ENCODE measurements around the gene IRF7.

Gene IRF7

DNA sequence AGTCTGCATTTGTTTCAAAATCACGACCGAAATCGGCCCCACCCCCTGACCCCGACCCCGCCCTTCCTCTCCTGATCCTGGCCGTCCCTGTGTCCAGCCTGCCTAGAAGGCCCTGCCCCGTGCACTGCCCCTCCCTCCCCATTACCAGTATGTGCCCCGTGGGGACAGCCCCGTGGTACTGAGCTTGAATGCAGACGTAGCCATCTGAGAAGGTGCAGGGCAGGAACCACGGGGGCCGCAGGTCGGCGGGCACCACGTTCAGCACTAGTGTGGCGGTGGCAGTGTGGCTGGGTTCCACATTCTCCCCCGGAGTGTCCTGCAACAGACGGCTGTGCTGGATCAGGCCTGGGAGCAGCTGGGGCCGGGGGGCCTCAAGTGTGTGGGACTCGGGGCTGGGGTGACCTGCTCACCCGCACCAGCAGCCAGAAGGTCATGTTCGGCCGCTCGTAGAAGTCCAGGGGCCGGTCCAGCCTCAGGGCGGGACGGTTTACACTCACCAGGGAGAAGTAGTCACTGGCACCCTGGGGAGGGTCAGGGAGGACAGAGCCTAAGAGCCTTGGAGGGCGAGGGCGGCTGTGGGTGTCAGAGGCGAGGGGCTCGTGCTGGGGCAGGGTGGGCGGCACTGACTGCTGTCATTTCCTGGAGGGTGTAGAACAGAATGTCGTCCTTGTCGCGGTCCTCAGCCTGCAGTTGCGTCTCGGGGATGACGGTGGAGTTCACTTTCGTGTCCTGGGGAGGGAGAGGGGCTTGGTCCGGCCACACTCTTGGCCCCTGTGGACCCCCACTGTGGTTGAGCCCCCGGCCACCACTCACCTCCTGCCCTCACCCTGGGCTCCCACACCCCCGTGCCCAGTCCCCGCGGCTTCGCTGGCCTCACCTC lies 5.4 kb upstream of the IRF7 start:
- no peak for DNase-seq (ENCODE audit: low read depth in 2 of 2)

DNA sequence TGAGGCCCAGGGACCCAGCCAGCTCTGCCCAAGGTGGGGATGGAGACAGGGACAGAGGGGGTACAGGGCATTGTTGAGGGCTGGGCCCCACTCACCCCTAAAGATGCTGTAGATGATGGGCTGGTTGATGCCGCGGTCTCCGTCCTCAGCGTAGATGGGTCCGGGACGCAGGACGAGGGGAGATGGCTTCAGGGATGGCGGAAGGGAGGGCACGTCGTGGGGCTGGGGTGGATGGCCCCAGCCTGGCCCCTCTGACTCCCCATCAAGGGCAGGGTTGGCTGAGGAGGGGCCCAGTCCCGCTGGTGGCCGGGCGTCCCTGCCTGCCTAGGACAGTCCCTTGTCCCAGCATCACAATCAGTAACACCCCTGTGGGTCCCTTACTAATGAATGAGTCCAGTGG lies 4.5 kb upstream of the IRF7 start:
- no peak for DNase-seq (ENCODE audit: low read depth in 2 of 2)

DNA sequence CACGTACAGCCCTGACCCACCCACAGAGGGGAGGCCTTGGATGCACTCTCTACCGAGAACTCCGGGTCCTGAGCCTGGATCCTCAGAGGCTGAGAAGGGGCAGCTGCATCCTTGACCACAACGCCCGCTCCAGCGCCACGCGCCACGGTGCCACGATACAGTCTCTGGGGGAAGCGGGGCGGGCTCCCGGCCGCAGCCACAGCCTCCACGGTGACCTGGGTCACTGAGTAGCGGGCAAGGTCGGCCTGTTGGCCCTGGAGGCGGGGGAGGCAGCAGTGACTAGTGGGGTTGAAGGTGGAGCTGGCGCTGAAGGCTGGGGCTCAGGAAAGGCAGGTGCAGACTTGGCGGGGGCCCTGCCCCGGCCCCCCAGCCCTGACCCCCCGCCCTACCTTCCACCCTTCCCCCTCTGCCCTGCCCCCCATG lies 3.9 kb upstream of the IRF7 start:
- DNase-seq (ENCODE audit: low read depth in 2 of 2): no peak

DNA sequence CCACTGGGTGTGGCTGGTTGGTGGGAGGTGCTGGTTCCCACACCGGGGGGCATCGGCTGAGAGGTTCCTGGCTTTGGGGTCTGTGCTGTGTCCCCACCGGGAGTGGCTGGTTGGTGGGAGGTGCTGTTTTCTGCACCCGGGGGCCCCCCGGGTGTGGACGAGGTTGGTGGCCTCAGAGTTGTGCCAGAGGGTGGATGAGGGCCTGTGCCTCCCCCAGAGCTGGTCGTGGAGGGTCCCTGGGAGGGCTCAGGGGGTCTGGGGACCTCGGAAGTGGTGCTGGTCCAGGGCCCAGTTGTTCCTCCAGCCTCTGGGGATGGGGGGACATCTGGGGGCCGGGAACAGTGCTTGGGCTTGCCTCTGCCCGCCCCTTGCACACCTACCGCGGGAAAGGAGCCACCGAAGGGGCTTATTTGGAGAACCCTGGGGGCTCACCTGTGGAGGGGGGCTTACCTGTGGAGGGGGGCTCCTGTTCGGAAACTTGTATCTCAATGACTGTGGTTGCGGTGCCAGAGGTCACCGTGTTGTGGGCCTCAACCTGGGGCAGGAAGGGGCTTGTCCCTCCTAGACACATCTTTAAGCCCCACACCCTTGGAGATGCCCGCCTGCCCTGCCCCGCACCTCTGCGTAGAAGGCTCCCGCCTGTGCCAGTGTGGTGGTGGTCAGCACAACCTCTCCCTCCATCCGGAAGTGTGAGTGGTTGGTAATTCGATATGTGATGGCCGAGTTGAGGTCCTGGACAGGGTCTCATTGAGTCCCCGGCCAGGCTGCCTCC lies 3.3 kb upstream of the IRF7 start:
- DNase-seq (ENCODE audit: low read depth in 2 of 2): no peak

DNA sequence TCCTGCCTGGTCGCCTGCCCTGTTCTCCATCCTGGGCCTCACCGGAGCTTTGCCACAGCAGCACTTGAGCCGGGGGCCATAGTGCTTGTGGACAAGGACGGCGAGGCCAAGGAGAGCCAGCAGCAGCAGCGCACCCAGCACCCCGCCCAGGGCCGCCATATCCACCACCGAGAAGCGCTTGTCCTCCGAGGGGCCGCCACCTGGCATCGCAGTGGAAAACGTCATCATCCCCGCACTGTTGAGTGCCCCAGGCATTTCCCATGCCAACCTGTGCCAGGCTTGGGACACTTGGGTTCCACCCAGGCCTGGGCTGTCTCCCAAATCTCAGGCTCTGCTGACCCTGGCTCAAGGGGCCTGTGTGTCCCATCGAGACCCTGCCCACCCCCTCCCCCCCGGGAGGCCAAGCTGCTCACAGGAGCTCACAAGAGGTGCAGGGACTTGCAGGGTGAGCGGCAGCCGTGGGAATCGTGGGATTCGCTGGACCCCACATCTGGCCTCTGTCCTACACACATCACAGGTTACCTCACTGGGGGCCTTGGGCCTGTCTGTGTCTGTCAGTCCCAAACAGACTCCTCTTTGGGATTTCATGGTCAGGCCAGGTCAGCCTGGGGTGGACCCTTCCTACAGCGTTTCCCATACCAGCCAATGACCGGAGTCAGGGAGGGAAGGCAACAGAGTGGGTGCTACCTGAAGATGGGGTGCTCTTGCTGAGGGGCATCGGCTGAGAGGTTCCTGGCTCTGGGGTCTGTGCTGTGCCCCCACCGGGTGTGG lies 2.3 kb upstream of the IRF7 start:
- no peak for DNase-seq (ENCODE audit: low read depth in 2 of 2)

DNA sequence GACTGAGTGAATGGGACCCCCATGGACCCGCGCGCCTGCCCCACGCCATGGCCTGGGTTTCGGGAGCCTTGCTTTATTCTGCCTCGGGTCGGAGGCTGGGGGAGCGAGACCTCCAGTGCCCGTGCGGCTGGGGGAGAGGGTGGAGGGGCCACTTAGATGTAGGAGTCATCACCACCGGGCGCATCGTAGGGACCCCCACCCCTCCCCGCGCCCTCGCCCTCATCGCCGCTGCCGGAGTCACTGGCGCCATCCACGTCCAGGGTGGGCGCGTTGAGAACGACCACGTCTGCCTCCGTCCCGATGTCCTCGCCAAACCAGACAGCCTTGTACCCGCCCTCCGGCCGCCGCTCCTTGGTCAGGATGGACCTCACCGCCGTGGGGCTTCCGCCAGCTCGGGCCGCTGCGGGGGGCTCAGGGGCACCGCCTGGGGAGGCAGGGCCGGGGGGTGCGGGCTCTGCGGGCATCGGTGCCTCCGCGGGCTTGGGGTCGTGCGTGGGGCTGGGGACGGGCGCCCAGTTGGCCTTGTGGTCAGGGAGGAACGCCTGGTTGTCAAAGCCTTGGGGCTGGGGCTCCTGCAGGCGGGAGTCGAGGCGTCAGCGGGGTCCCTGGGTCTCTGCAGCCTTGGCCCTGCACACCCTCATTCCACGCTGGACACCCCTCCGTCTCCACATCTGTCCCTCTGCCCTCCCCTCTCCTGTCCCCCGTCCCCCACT lies 1.6 kb upstream of the IRF7 start:
- DNase-seq (ENCODE audit: low read depth in 2 of 2): no peak

DNA sequence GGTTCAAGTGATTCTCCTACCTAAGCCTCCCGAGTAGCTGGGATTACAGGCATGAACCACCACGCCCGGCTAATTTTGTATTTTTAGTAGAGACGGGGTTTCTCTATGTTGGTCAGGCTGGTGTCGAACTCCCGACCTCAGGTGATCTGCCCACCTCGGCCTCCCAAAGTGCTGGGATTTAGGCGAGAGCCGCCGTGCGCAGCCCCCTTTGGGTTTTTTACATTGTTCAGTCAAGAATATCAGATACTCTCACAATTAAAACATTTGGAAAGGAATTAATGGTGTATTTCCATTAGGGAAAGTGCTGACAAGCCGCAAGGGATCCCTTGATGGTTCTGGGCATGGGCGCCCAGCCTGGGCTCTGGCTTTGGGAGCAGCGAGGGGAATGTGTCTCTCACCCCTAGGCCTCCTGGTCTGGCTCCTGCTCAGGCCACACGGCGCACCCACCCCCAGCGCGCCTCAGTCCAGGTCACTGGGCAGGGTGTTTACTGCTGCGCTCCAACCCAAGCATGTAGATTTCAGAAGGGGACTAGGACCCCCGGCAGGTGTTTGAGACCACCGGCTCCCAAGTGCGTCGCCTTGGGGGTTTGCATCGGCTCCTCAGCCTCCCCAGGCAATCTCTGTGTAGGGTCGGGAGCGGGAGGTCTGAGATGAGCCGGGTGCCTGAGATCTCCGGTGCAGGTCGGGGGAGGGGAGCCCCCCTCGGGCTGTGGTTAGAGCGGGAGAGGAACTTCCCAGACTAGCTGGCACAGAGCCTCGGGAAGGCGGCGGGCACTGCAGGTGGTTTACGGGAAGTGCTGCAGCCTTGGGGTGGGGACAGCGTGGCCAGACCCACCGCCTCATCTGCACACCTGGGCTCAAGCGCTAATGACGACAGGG lies 809 bp upstream of the IRF7 start:
- DNase-seq (ENCODE audit: low read depth in 2 of 2): no peak

DNA sequence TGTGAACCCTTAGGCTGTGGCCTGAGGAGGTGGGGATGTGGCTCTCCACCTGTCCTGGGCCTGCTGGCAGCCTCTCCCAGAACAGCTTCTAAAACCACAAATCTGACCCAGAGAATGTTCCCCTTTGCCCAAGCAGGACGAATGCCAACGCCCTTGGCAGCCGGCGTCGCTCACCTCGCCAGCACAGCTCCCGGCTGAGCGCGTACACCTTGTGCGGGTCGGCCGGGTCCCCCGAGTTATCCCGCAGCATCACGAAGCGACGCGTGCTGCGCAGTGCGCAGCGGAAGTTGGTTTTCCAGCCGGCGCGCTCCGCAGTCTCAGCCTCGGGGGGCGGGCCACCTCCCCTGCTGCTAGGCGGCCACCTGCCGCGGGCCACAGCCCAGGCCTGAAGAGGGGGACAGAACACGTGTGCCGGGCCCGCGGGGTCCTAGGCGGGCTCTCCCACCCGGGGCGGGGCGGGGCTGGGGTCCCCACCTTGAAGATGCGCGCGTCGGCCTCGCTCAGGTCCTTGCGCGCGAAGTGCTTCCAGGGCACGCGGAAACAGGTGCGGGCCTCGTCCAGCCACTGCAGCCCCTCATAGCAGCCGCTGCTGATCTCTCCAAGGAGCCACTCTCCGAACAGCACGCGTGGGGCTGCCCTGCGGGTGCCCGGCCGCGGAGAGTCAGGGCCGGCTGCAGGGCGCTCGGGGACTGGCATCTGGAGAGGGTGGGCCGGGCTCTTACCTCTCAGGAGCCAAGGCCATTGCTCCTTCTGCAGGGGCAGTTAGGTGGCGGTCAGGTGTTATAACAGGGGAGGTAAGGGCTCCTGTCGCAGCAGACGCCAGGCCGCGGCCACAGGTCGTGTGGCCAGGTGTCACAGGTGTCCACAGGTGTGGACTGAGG lies 887 bp downstream of the IRF7 start:
- no peak for DNase-seq (ENCODE audit: low read depth in 2 of 2)

DNA sequence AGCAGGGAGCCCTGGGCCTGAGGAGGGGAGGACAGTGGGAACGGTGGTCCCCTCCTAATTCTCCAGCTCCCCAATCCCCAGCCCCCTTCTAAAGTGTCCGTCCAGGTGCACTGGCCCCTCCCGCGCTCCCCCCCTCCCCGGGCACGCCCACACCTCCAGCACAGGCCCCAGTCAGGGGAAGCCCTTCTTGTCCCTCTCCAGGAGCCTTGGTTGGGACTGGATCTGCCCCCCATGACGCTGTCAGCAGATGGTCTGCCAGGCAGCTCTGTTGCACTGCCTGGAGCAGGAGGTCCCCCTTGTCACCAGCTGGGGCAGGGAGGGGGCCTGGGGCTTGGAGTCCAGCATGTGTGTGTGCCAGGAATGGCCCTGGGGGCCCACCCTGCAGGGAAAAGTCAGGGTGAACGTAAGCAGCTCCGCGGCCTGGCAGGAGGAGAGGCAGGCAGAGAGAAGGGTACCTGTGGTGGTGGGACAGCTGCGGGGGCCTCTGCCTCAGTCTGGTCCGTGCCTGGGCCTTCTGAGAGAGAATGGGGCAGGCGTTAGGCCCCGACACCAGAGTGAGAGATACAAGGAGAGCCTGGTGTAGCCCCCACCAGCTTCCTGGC lies 1.6 kb downstream of the IRF7 start:
- no peak for DNase-seq (ENCODE audit: low read depth in 2 of 2)

DNA sequence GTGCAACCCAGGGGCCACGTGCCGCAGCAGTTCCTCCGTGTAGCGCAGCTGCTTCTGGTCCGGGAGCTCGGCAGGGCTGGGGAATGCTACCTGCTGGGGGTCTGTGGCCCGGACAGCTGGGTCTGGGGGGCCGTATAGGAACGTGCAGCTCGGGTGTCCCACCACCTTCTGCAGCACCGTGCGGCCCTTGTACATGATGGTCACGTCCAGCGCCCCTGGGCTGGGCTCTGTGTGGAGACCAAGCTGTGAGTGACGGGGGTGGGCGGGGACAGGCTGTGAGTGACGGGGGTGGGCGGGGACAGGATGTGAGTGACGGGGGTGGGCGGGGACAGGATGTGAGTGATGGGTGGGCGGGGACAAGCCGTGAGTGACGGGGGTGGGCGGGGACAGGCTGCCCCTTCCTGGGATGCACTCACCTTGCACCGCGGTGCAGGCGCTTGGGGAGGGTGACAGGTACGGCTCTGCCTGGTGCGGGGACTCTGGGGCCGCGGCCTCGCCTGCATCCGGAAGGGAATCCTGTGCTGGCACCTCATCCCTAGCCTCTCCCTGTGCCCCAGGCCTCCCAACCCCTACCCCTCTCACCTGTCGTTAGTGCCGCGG lies 2.3 kb downstream of the IRF7 start:
- peak; percentile 62 to 73 for DNase-seq (ENCODE audit: low read depth in 2 of 2)

DNA sequence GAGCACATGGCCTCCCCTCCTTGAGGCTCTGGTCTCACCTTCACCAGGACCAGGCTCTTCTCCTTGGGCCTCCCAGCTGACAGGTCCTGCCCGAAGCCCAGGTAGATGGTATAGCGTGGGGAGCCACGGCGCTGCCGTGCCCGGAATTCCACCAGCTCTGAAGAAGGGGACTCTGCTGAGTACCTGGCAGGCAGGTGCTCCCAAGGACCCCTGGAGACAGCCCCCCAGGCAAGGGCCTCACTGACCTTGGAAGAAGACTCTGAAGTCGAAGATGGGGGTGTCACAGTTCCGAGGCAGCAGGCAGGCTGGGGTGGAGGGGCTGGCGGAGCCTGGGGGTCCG lies 2.8 kb downstream of the IRF7 start:
- no peak for DNase-seq (ENCODE audit: low read depth in 2 of 2)

DNA sequence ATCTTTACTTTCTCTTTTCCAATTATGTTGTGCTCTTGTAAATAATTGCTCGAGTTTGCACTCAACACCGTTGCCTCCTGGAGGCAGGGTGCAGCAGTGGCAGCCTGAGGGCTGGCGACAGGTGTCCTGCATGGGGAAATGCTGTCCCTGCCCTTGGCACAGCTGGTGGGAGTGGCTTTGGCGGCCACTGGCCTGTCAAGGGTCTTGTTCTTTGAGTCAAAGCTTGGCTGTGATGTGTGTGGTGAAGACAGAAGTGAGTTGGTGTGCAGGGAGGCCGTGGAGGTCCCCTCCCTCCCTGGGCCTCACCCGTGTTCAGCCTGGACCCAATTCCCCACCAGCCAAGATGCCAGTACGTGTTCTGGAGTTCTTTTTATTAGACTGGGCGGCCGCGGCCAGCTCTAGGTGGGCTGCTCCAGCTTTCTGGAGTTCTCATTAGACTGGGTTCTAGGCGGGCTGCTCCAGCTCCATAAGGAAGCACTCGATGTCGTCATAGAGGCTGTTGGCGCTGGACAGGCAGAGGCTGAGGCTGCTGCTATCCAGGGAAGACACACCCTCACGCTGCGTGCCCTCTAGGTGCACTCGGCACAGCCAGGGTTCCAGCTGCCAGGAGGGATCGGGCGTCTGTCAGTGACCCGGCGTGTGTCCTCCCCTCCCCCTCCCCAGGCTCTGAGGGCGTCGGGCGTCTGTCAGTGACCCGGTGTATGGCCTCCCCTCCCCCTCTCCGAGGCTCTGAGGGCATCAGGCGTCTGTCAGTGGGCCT lies 3.4 kb downstream of the IRF7 start:
- DNase-seq (ENCODE audit: low read depth in 2 of 2): no peak

DNA sequence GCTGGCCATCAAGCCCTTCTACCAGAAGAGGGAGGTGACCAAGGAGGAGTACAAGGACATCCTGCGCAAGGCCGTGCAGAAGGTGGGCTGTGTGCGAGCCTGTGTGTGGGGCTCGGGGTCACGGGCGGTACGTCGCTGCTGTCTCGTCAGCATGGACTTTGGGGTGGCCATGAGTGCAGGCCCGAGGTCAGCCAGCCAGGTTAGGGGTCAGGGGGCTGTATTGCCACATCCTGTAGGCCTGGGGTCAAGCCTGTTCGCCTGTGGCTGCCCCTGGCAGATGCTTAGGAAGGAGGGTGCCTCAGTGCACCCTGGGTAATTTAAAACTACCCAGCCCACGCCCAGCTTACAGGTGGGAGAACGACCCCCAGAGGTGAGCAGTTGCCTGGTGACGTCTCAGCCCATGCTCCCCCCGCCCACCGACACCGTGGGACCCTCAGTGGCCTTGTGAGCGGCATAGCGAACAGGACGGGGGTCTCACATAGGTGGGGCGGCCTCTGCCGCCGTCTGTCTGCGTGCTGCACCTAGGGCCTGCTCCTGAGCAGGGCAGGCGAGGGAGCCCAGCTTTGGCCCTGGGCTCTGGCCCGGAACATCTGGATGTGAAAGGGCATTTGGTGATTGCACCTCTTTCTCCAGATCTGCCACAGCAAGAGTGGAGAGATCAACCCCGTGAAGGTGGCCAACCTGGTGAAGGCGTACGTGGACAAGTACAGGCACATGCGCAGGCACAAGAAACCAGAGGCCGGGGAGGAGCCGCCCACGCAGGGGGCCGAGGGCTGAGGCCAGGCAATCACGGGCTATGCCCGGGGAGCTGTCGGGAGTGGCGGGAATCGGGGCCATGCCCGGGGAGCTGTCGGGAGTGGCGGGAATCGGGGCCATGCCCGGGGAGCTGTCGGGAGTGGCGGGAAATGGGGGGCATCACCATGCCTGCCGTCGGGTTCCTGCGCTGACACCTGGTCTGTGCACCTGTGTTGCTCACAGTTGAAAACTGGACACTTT lies 4.5 kb downstream of the IRF7 start:
- no peak for DNase-seq (ENCODE audit: low read depth in 2 of 2)

DNA sequence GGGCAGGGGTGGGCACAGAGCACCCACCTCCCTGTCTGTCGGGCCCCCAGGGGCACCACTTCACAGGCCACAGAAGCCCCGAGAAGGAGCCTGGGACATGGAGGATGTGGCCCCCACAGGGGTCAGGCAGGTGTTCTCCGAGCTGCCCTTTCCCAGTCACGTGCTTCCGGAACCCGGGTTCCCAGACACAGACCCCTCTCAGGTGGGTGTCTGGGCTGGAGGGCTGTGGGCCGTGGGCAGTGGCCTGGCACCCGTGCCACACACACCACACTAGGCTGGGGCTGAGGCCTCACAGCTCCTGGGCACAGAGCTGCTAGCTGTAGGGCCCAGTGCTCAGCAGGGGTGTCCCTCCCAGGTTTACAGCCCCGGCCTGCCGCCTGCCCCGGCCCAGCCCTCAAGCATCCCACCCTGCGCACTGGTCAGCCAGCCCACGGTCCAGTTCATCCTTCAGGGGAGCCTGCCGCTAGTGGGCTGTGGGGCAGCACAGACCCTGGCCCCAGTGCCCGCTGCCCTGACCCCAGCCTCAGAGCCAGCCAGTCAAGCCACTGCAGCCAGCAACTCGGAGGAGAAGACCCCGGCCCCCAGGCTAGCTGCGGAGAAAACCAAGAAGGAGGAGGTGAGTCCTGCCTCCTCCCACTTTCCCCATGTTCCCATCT lies 5.5 kb downstream of the IRF7 start:
- no peak for DNase-seq (ENCODE audit: low read depth in 2 of 2)

DNA sequence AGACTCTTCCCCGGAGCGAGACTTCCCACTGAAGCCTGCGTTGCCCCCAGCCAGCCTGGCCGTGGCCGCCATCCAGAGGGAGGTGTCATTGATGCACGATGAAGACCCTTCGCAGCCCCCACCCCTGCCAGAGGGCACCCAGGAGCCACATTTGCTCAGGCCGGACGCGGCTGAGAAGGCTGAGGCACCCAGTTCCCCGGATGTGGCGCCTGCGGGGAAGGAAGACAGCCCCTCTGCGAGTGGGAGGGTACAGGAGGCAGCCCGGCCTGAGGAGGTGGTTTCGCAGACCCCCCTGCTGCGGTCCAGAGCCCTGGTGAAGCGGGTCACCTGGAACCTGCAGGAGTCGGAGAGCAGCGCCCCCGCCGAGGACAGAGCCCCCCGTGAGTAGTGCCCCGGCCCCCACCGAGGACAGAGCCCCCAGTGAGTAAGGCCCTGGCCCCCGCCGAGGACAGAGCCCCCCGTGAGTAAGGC lies 6.4 kb downstream of the IRF7 start:
- no peak for DNase-seq (ENCODE audit: low read depth in 2 of 2)

DNA sequence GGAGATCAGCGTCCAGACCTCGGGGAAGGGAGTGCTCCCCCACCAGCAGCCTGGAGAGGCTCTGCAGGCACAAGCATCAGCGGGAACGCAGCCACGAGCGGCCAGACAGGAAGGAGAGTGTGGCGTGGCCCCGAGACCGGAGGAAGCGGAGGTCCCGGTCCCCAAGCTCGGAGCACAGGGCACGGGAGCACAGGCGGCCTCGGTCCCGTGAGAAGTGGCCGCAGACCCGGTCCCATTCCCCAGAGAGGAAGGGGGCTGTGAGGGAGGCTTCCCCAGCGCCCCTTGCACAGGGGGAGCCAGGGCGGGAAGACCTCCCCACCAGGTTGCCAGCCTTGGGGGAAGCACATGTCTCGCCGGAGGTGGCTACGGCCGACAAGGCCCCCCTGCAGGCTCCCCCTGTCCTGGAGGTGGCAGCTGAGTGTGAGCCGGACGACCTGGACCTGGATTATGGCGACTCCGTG lies 6.9 kb downstream of the IRF7 start:
- DNase-seq (ENCODE audit: low read depth in 2 of 2): no peak

Data from stimulated activated CD8-positive, alpha-beta memory T cell treated with anti-CD3 and anti-CD28 coated beads, Interleukin-2, amount 100 ng/mL, for 1 hour (primary cell).